Chondrocyte (in vitro differentiated cells): ENCODE data around the gene TUBB8. TPM values are rescaled to one million over a fixed set of nuclear protein-coding genes. Genes with fewer than 3 reads are reported as not detected.

Experiments
- DNase-seq: peaks from one replicate; pipeline ENCODE4 v3.0.0; 2021; ENCODE audit warnings: mixed read lengths, low spot score
- H3K27ac Mint-ChIP-seq: one replicate; pipeline ENCODE4 v1.8.0; 2021; ENCODE audit warnings: mild to moderate bottlenecking, moderate library complexity, mixed read lengths; ENCODE audit not compliant: unreplicated experiment
- H3K27me3 Mint-ChIP-seq: 2 replicates; pipeline ENCODE4 v1.8.0; 2021; ENCODE audit warnings: low read depth, mixed read lengths
- H3K36me3 Mint-ChIP-seq: 2 replicates; pipeline ENCODE4 v1.8.0; 2021; ENCODE audit warnings: low read depth, mixed read lengths
- H3K4me1 Mint-ChIP-seq: 2 replicates; pipeline ENCODE4 v1.8.0; 2021; ENCODE audit warnings: low read depth, mild to moderate bottlenecking, mixed read lengths
- H3K4me3 Mint-ChIP-seq: one replicate; pipeline ENCODE4 v1.8.0; 2021; ENCODE audit warnings: mild to moderate bottlenecking, moderate library complexity, mixed read lengths; ENCODE audit not compliant: unreplicated experiment
- H3K9me3 Mint-ChIP-seq: 2 replicates; pipeline ENCODE4 v1.8.0; 2021; ENCODE audit warnings: low read depth, mixed read lengths
- total RNA-seq: library from RNA; stranded (reverse); gene quantifications from 3 replicates; pipeline ENCODE4 v1.2.1, GENCODE V29; 2021
- TF ChIP-seq, protein P1 (sequence below): fragments of 200-600 bp; sonication (generic); IDR thresholded peaks from 2 replicates; pipeline ENCODE4 v1.5.0; 2021; ENCODE audit warnings: antibody characterized with exemption, mild to moderate bottlenecking, moderate library complexity

TUBB8 gene
- total RNA-seq, 1 donor from 2014 or later = not detected

DNA sequence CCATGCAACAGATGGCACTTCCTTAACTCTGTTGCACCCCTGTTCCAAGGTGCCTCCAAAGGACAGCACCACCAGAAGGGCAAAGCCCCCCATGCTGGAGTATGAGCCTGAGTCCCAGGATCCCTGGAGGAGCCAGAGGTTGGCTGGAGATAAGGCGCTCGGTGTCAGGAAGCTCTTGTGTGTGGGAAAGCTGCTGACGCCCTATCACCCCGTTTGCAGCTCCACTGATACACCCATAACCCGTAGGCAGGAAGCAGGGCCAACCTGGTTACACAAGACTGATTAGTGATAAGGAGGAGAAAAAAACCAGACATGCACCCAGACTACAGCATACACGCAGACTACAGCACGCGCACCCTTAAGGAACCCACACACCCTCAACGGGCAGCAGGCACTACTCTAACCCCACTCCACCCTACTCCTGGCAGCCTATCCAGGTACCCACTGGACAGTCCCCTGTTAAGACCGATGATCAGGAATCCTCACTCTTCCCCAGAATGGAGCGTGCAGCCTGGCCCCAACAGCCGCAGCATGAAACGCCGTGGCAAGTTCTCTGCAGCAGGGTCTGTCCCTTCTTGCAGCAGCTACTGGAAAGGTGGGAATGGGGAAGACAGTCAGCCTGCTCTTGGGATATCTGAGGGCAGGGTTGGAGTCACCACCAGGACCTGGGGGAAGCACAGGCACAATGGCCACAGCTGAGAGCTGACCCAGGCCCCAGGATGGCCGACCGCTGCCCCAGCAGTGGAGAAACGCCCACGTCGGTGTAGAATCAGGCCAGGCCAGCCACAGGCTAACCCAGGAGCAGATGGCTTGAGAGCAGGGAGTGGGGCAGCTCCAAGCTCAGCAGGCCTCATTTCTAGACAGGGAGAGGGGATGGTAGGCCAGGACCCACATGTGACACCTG lies 38.3 kb upstream of the TUBB8 start:
- Mint-ChIP-seq H3K27ac (no peak overlapping the region), H3K36me3 (no peaks in the 10 kb centered on the region), H3K4me3 (no peak overlapping the region), H3K4me1 (peaks cover 9% of the 10 kb centered on the region), H3K27me3 (peaks cover 21% of the 10 kb centered on the region), H3K9me3 (no peaks in the 10 kb centered on the region)
- no peak for DNase-seq
- TF ChIP-seq, protein P1, sequence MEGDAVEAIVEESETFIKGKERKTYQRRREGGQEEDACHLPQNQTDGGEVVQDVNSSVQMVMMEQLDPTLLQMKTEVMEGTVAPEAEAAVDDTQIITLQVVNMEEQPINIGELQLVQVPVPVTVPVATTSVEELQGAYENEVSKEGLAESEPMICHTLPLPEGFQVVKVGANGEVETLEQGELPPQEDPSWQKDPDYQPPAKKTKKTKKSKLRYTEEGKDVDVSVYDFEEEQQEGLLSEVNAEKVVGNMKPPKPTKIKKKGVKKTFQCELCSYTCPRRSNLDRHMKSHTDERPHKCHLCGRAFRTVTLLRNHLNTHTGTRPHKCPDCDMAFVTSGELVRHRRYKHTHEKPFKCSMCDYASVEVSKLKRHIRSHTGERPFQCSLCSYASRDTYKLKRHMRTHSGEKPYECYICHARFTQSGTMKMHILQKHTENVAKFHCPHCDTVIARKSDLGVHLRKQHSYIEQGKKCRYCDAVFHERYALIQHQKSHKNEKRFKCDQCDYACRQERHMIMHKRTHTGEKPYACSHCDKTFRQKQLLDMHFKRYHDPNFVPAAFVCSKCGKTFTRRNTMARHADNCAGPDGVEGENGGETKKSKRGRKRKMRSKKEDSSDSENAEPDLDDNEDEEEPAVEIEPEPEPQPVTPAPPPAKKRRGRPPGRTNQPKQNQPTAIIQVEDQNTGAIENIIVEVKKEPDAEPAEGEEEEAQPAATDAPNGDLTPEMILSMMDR = no peak

DNA sequence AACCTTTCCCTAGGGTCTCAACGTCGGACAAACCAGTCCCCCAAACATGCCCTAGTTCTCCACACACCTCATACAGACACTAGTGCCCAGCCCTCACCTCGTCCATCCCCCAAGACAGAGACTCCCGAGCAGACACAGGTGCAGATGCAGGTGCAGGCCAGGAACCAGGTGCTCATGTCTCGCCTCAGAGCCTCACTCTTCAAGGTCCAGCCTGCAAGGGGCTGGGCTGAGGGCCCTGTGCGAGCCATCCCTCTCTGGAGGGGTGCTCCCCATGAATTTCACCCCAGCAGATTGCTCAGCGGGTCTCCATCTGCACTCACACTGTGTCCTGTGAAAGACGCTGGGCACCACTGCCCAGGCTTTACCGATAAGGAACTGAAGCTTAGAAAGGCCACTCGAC lies 36.9 kb upstream of the TUBB8 start:
- H3K4me1 Mint-ChIP-seq = peaks cover 9% of the 10 kb centered on the region
- H3K9me3 Mint-ChIP-seq = no peaks in the 10 kb centered on the region
- no peak overlapping the region for H3K4me3 Mint-ChIP-seq

DNA sequence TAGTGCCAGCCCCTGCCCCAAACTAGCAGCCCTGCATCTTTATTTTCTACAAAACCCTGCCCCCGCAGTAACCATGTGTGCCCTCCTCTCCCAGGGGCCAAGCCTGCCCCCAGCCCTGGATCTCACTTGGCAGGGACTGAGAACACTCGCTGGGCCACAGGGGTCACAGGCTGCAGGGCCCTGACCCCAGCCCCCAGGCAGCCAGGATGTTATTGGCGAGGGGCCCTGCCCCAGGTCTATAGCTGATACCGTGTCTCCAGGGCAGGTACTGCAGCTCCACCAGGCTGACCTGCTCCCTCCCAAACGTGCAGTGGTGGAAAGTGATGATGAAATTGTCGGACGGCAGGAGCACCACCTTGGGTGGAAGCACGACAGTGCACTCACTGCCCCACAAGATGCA lies 35.9 kb upstream of the TUBB8 start:
- Mint-ChIP-seq H3K4me3 (no peak overlapping the region), H3K27ac (no peak overlapping the region), H3K4me1 (peaks cover 9% of the 10 kb centered on the region), H3K27me3 (peaks cover 26% of the 10 kb centered on the region), H3K36me3 (no peaks in the 10 kb centered on the region), H3K9me3 (no peaks in the 10 kb centered on the region)
- TF ChIP-seq, protein P1 = no peak
- DNase-seq = no peak

More for the DNA sequence above, 36.9 kb upstream of the TUBB8 start:
- Mint-ChIP-seq H3K27ac (no peak overlapping the region), H3K27me3 (peaks cover 26% of the 10 kb centered on the region), H3K36me3 (no peaks in the 10 kb centered on the region)
- TF ChIP-seq, protein P1 = no peak
- no peak for DNase-seq

DNA sequence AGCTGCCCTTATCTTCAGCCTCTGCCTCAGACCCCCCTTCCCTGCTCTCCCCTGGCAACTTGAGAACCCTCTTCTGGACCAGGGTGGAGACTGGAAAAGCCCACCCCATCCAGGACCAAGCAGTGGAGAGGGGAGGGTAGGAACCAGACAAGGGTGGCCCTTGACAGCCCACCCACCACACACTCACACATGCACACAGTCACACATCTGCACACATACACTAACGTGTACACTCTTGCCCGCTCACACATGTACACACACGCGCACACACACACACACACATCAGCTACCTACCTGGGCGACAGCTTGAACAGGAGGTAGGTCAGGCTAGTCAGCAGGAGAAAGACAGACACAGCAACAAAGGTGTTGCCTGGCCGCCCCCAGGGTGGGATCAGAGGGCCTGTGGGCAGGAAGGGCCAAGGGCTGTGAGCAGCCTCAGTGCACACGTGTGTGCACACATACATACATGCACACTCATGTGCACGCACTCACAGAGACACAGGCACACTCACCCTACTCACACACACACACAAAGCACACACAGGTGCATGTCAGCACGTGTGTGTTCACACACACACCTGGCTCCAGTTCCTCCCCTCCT lies 34.9 kb upstream of the TUBB8 start:
- H3K4me1 Mint-ChIP-seq = peaks cover 2% of the 10 kb centered on the region
- no peaks in the 10 kb centered on the region for H3K36me3 Mint-ChIP-seq
- TF ChIP-seq, protein P1 = no peak
- H3K27me3 Mint-ChIP-seq = peaks cover 31% of the 10 kb centered on the region
- no peak overlapping the region for H3K4me3 Mint-ChIP-seq
- H3K9me3 Mint-ChIP-seq = no peaks in the 10 kb centered on the region
- no peak for DNase-seq
- no peak overlapping the region for H3K27ac Mint-ChIP-seq

DNA sequence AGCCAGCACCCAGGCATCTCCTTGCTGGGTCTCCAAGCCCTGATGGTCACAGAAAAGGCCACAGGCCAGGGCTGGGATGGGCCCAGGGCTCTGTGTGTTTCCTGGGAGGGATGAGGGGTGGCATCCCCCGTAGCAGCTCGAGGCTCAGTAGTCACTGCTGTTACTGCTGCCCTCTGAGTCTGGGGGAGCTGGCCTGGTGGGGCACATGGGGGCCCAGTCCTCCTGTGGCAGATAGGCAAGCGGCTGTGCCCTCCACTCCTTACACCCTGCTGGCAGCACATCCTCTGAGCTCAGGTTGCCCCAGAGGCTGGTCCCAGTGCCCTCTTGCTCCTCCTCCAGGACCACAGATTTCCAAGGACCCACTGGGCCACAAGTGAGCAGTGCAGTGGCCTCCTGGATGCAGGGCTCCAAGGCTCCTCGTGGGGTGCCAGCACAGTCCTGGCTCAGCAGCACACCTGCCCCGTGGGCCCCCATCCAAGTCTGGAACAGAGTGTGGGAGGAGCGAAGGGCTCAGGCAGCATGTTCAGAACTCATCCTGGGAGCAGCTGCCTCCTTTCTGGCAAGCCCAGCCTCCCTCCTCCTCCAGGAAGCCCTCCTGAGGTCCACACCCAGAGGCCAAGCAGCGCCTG lies 31.5 kb upstream of the TUBB8 start:
- Mint-ChIP-seq H3K36me3 (no peaks in the 10 kb centered on the region), H3K9me3 (no peaks in the 10 kb centered on the region), H3K4me1 (no peaks in the 10 kb centered on the region), H3K27me3 (peaks cover 23% of the 10 kb centered on the region), H3K27ac (no peak overlapping the region), H3K4me3 (no peak overlapping the region)
- DNase-seq = no peak
- TF ChIP-seq, protein P1 = no peak
